CD4-positive, CD25-positive, alpha-beta regulatory T cell (primary cell): ENCODE results near the gene PELI1. TPM values are rescaled to one million over a fixed set of nuclear protein-coding genes. Genes with fewer than 3 reads are reported as not detected.

Source experiments
- ATAC-seq, 2 donors: fragments of 150-1000 bp; cut with Tn5 transposase; one replicate each; pipeline ENCODE4 v1.10.0; 2021; ENCODE audit warnings: low read depth in 2 of 2, moderate number of reproducible peaks in 2 of 2, moderate library complexity in 1 of 2
- DNase-seq, 3 donors: peaks; one replicate each; pipeline versions ENCODE4 v3.0.0 to v3.0.0-alpha.2; 2012 to 2022; ENCODE audit warnings: mixed read lengths in 1 of 3
- H3K27ac ChIP-seq: one replicate; pipeline ENCODE4 v1.7.0; 2013; ENCODE audit warnings: mild to moderate bottlenecking, low read length; ENCODE audit not compliant: insufficient read depth, poor library complexity, severe bottlenecking
- H3K27me3 ChIP-seq: one replicate; pipeline ENCODE4 v1.7.0; 2013; ENCODE audit warnings: low read length; ENCODE audit not compliant: control insufficient read depth, insufficient read depth
- H3K36me3 ChIP-seq: one replicate; pipeline ENCODE4 v1.7.0; 2013; ENCODE audit warnings: mild to moderate bottlenecking, low read length, moderate library complexity; ENCODE audit not compliant: control insufficient read depth, insufficient read depth
- H3K4me1 ChIP-seq: 2 replicates; pipeline ENCODE4 v1.7.0; 2013; ENCODE audit warnings: mild to moderate bottlenecking, low read length; ENCODE audit not compliant: insufficient read depth, control insufficient read depth, poor library complexity, severe bottlenecking
- H3K4me3 ChIP-seq: one replicate; pipeline ENCODE4 v1.7.0; 2013; ENCODE audit warnings: low read depth, mild to moderate bottlenecking, low read length, moderate library complexity
- H3K9me3 ChIP-seq, 2 experiments: 1 replicate in 1 of 2; 2 replicates in 1 of 2; pipeline ENCODE4 v1.7.0; 2013; ENCODE audit warnings: low read length in 2 of 2, mild to moderate bottlenecking in 1 of 2, moderate library complexity in 1 of 2; ENCODE audit not compliant: control insufficient read depth in 2 of 2
- H3K27ac Mint-ChIP-seq, 3 donors: one replicate each; pipeline ENCODE4 v1.8.0; 2020 to 2022; ENCODE audit warnings: mild to moderate bottlenecking in 3 of 3, mixed read lengths in 3 of 3, moderate library complexity in 2 of 3
- H3K27me3 Mint-ChIP-seq: one replicate; pipeline ENCODE4 v1.8.0; 2022; ENCODE audit warnings: mild to moderate bottlenecking, mixed read lengths
- H3K36me3 Mint-ChIP-seq: one replicate; pipeline ENCODE4 v1.8.0; 2020; ENCODE audit warnings: mixed read lengths
- H3K4me1 Mint-ChIP-seq, 4 donors: one replicate each; pipeline ENCODE4 v1.8.0; 2020 to 2022; ENCODE audit warnings: mixed read lengths in 4 of 4, mild to moderate bottlenecking in 1 of 4
- H3K4me3 Mint-ChIP-seq, 4 donors: one replicate each; pipeline ENCODE4 v1.8.0; 2020 to 2022; ENCODE audit warnings: mild to moderate bottlenecking in 4 of 4, mixed read lengths in 4 of 4, moderate library complexity in 3 of 4
- H3K9me3 Mint-ChIP-seq, 7 donors: one replicate each; pipeline ENCODE4 v1.8.0; 2020 to 2022; ENCODE audit warnings: mixed read lengths in 7 of 7, mild to moderate bottlenecking in 3 of 7, moderate library complexity in 2 of 7
- polyA plus RNA-seq, 4 donors: library from polyadenylated mRNA; unstranded; fragments of 300-500 nt; fragmentation: Illumina TruSeq; gene quantifications; one replicate each; pipeline ENCODE4 v1.2.3, GENCODE V29; 2021
- total RNA-seq: library from RNA; stranded (reverse); gene quantifications from one replicate; pipeline ENCODE4 v1.2.3, GENCODE V29; 2022

Gene PELI1, protein sequence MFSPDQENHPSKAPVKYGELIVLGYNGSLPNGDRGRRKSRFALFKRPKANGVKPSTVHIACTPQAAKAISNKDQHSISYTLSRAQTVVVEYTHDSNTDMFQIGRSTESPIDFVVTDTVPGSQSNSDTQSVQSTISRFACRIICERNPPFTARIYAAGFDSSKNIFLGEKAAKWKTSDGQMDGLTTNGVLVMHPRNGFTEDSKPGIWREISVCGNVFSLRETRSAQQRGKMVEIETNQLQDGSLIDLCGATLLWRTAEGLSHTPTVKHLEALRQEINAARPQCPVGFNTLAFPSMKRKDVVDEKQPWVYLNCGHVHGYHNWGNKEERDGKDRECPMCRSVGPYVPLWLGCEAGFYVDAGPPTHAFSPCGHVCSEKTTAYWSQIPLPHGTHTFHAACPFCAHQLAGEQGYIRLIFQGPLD
- total RNA-seq (405 TPM), polyA plus RNA-seq (10 to 100 TPM; 32.9 to 39.8 (median 33.8) TPM)

DNA sequence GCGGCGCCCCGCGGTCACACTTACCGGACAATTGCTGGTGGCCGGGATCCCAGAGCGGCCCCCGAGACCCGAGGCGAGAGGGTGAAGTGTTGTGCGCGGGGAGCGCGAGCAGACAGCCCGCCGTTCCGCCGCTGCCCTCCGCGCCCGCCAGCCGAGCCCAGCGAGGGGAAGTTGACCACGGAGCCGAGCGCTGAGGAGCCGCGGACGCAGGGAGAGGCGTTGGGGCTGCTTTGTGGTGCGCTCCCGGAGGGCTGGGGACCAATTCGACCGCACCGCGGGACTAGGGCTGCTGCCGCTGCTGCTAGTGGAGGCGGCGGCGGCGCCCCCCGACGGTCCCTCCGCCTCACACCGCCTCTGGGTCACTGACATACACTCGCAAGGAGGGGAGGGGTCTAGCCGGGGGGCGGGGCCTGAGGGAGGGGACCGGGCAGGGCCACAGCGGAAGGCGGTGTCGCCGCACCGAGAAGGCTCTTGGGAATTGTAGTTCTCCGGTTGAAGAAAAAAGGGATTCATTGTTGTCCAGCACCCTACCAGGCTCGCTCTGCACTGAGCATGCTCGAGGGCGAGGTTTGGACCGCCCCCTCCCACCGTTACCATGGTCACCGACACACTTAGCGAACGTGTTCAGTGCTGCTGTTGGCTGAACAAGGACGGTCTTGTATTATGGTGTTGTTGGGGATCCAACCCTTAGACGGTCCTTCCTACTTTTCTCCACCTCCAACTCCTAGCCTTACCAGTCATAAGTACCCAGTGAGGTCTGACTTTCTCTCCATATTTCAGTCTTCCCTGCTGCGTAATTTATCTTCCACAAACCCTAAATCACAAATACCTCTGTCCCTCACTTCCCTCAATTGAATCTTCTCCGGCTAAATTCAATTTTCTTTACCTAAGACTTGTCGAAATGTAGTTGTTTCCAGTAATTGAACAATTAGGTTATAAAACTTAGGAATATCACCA, at the start of gene PELI1:
PELI1 (minus strand) TSS at position 364 of the 957 bp plus-strand sequence. CDS start 36,110 bp downstream, outside the sequence.
- peak within 1 kb of the TSS; percentile 97 to 99 (median 98) for H3K27ac Mint-ChIP-seq
- peak within 1 kb of the TSS; percentile 90 for H3K4me3 ChIP-seq

DNA sequence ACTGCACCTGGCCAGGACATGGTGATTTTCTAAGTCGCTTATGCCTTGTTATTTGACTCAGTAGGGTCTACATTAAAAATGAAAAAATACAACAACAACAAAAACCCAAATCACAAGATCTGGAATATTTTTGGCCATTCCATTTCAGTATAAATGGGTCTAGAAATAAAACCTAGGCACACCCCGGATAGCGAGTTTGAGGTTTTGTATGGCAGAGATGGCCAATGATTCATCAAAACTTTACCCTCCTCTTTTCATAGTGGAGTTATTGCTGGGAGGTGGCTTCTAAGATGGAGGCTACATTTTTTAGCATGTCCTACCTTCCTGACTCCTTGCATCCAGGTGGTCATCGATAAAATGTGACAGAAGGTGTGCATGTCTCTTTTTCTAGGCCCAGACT, 49.3 kb upstream of the PELI1 start:
- Histone ChIP-seq H3K9me3 (no peaks in the 10 kb centered on the region), H3K27me3 (no peaks in the 10 kb centered on the region), H3K36me3 (no peaks in the 10 kb centered on the region), H3K4me1 (no peaks in the 10 kb centered on the region), H3K4me3 (no peak overlapping the region), H3K27ac (no peak overlapping the region)
- no peak overlapping the region for H3K4me3 Mint-ChIP-seq
- H3K4me1 Mint-ChIP-seq: peaks cover 0 to 49% (median 22%) of the 10 kb centered on the region in 4 donors
- ATAC-seq: no peak
- no peak overlapping the region for H3K27ac Mint-ChIP-seq
- H3K9me3 Mint-ChIP-seq: peaks cover 0 to 3% (median 0%) of the 10 kb centered on the region in 7 donors
- H3K36me3 Mint-ChIP-seq: no peaks in the 10 kb centered on the region
- H3K27me3 Mint-ChIP-seq: peaks cover 18% of the 10 kb centered on the region
- DNase-seq: no peak

More for the DNA sequence above, at the start of gene PELI1:
- no peaks in the 10 kb centered on the region for H3K9me3 ChIP-seq
- H3K4me1 Mint-ChIP-seq: peaks cover 13 to 28% (median 27%) of the 10 kb centered on the region in 4 donors
- H3K9me3 Mint-ChIP-seq: no peaks in the 10 kb centered on the region
- no peaks in the 10 kb centered on the region for H3K36me3 Mint-ChIP-seq
- peak within 1 kb of the TSS; percentile 92 to 98 (median 94) for H3K4me3 Mint-ChIP-seq
- ATAC-seq (peak; percentile 95), DNase-seq (peak; percentile 89 to 95 (median 91))
- H3K27ac ChIP-seq: peak within 1 kb of the TSS; percentile 90
- peaks cover 1% of the 10 kb centered on the region for H3K36me3 ChIP-seq
- H3K4me1 ChIP-seq: peaks cover 38% of the 10 kb centered on the region
- no peaks in the 10 kb centered on the region for H3K27me3 ChIP-seq
- H3K27me3 Mint-ChIP-seq: no peaks in the 10 kb centered on the region

DNA sequence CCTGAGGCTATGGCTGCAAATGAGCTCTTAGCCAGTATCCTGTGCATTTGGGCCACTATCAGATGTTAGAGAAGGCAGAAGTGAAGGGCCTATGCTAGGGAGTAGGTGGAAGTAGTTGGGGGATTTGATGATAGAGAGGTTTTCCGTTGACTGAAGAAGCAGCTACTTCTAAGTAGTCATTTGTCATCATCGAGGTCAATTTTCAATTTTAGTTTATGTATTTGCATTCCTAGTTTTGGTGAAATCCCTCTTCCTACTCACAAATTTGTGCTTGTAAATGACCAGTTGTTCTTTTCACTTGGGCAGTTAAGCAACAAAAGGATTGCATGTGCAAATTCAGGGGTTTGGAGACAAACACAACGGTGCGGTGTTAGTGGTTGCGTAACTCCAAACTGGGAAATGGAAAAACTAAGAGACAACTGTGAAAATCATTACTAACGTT, 48.5 kb upstream of the PELI1 start:
- Mint-ChIP-seq H3K36me3 (no peaks in the 10 kb centered on the region), H3K27ac (no peak overlapping the region)

DNA sequence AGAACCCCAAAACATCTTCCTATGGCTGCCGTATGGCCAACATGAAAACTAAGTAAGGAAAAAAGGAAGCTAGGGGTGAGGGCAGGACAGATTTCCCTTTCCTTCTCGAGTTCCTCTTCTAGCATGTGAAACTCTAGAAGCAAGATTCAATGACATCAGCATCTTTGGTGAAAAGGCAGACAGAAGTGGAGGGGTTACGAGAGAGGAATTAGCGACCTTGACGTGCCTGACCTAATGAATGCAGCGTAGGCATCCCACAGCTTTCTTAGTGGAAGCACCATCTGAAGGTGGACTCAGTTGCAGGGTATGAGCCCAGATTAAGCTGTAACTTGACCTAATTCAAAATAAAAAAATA, 47.9 kb upstream of the PELI1 start:
- H3K9me3 ChIP-seq: no peaks in the 10 kb centered on the region
- Mint-ChIP-seq H3K4me3 (no peak overlapping the region), H3K9me3 (peaks cover 0 to 3% (median 0%) of the 10 kb centered on the region in 7 donors), H3K27me3 (peaks cover 10% of the 10 kb centered on the region), H3K4me1 (peaks cover 6 to 51% (median 23%) of the 10 kb centered on the region in 4 donors), H3K27ac (no peak overlapping the region), H3K36me3 (no peaks in the 10 kb centered on the region)
- ATAC-seq (no peak), DNase-seq (no peak)
- H3K27me3 ChIP-seq: no peaks in the 10 kb centered on the region
- H3K4me3 ChIP-seq: no peak overlapping the region
- no peaks in the 10 kb centered on the region for H3K36me3 ChIP-seq
- H3K4me1 ChIP-seq: no peaks in the 10 kb centered on the region
- no peak overlapping the region for H3K27ac ChIP-seq

More for the DNA sequence above, 48.5 kb upstream of the PELI1 start:
- Histone ChIP-seq H3K27ac (no peak overlapping the region), H3K9me3 (no peaks in the 10 kb centered on the region), H3K4me1 (no peaks in the 10 kb centered on the region), H3K36me3 (no peaks in the 10 kb centered on the region), H3K4me3 (no peak overlapping the region), H3K27me3 (no peaks in the 10 kb centered on the region)
- H3K9me3 Mint-ChIP-seq: peaks cover 0 to 3% (median 0%) of the 10 kb centered on the region in 7 donors
- H3K4me1 Mint-ChIP-seq: peaks cover 2 to 48% (median 21%) of the 10 kb centered on the region in 4 donors
- no peak for ATAC-seq
- H3K4me3 Mint-ChIP-seq: no peak overlapping the region
- H3K27me3 Mint-ChIP-seq: peaks cover 15% of the 10 kb centered on the region
- DNase-seq: no peak

DNA sequence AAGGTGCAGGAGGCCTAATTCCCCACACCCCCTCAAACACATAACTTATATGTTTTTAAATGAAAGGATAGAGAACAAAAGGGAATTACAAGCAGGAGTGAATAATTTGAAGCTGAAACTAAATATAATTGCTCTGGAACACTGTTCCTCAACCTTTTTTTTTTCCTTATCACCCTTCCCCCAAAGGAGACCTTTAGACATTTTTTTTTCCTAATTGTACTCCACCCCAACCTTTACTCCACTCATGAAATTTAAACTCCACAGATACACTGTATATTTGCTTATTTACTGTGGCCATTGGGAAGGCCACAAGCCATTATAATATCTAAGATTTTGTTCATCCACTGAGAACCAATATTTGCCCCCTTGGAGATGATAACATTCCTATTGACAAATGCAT, 45.4 kb upstream of the PELI1 start:
- Histone ChIP-seq H3K36me3 (no peaks in the 10 kb centered on the region), H3K4me1 (no peaks in the 10 kb centered on the region), H3K27me3 (no peaks in the 10 kb centered on the region), H3K9me3 (no peaks in the 10 kb centered on the region), H3K4me3 (no peak overlapping the region), H3K27ac (no peak overlapping the region)
- H3K27ac Mint-ChIP-seq: peak overlapping the region; percentile 33 to 91 (median 39)
- H3K4me1 Mint-ChIP-seq: peaks cover 6 to 55% (median 20%) of the 10 kb centered on the region in 4 donors
- peaks cover 10% of the 10 kb centered on the region for H3K27me3 Mint-ChIP-seq
- peaks cover 0 to 3% (median 0%) of the 10 kb centered on the region in 7 donors for H3K9me3 Mint-ChIP-seq
- H3K36me3 Mint-ChIP-seq: no peaks in the 10 kb centered on the region
- no peak for DNase-seq
- ATAC-seq: no peak
- H3K4me3 Mint-ChIP-seq: peak overlapping the region in 1 of 4 donors; percentile 35

DNA sequence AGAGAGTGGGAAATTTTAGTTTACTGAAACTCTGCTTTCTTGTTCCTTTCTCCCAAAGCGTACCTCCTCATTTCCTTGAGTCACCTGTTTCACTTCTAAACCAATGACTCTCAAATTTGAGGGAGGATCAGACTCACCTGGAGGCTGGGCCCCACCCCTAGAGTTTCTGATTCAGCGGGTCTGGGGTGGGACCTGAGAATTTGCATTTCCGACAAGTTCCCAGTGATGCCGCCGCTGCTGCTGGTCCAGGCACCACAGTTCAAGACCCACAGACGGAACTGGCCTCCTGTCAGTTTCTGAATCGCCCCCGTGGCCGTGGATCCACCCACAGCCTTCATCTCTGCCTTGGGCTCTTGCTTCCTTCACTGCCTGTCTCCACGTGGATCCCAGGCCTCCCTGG, 44.9 kb upstream of the PELI1 start:
- peaks cover 6 to 55% (median 20%) of the 10 kb centered on the region in 4 donors for H3K4me1 Mint-ChIP-seq
- no peaks in the 10 kb centered on the region for H3K36me3 Mint-ChIP-seq
- peaks cover 10% of the 10 kb centered on the region for H3K27me3 Mint-ChIP-seq
- Histone ChIP-seq H3K27ac (no peak overlapping the region), H3K9me3 (no peaks in the 10 kb centered on the region), H3K4me1 (no peaks in the 10 kb centered on the region), H3K4me3 (no peak overlapping the region), H3K36me3 (no peaks in the 10 kb centered on the region), H3K27me3 (no peaks in the 10 kb centered on the region)
- peak overlapping the region in 1 of 4 donors; percentile 35 for H3K4me3 Mint-ChIP-seq
- H3K27ac Mint-ChIP-seq: peak overlapping the region in 1 of 3 donors; percentile 91
- H3K9me3 Mint-ChIP-seq: peaks cover 0 to 3% (median 0%) of the 10 kb centered on the region in 7 donors
- DNase-seq (no peak), ATAC-seq (no peak)
